ENCODE results near the gene CBLB. TPM values are rescaled to one million over a fixed set of nuclear protein-coding genes. Genes with fewer than 3 reads are reported as not detected.

The CBLB gene
- total RNA-seq, 6 experiments from 2014 or later: 9.4 to 21.4 (median 18.2) TPM

GRCh38 chr3:105801397-105801796, 67.4 kb downstream of the CBLB start:
- Histone ChIP-seq H3K27me3 (no peaks in the 10 kb centered on the region), H3K27ac (no peak overlapping the region), H3K4me1 (peaks cover 0 to under 1% (median 0%) of the 10 kb centered on the region in 4 donors), H3K4me3 (no peak overlapping the region), H3K9me3 (no peaks in the 10 kb centered on the region), H3K36me3 (no peaks in the 10 kb centered on the region)
- WGBS (ENCODE audit: insufficient coverage, low coverage, low lambda C conversion rate, missing lambda C conversion rate): 81% methylated on average over 2 of the region's 2 CpGs
- DNase-seq (no peak), ATAC-seq (no peak)
- TF ChIP-seq POLR2A (IDR thresholded peaks at IDR 0.05) (no peak), CTCF (IDR thresholded peaks at IDR 0.05) (no peak)
- intact Hi-C loops (cut with DNase I): no loop called here

GRCh38 chr3:105800320-105800719, 68.5 kb downstream of the CBLB start:
- Histone ChIP-seq H3K4me3 (no peak overlapping the region), H3K9me3 (no peaks in the 10 kb centered on the region), H3K36me3 (no peaks in the 10 kb centered on the region), H3K27ac (no peak overlapping the region), H3K4me1 (no peaks in the 10 kb centered on the region), H3K27me3 (no peaks in the 10 kb centered on the region)
- no peak for ATAC-seq
- TF ChIP-seq POLR2A (IDR thresholded peaks at IDR 0.05): no peak
- TF ChIP-seq CTCF (IDR thresholded peaks at IDR 0.05): no peak
- 60% methylated on average over 4 of the region's 5 CpGs for WGBS (ENCODE audit: insufficient coverage, low coverage, low lambda C conversion rate, missing lambda C conversion rate)
- intact Hi-C loops (cut with DNase I): no loop called here
- no peak for DNase-seq

- no peak overlapping the region for H3K4me3 ChIP-seq
- no peak for ATAC-seq
- 72% methylated on average over 3 of the region's 3 CpGs for WGBS (ENCODE audit: insufficient coverage, low coverage, low lambda C conversion rate, missing lambda C conversion rate)
Observed at GRCh38 chr3:105799286-105799685, 69.5 kb downstream of the CBLB start.

GRCh38 chr3:105798381-105798934, 70.4 kb downstream of the CBLB start:
- Histone ChIP-seq H3K36me3 (no peaks in the 10 kb centered on the region), H3K27ac (no peak overlapping the region), H3K9me3 (no peaks in the 10 kb centered on the region), H3K4me1 (no peaks in the 10 kb centered on the region), H3K27me3 (no peaks in the 10 kb centered on the region), H3K4me3 (no peak overlapping the region)
- no peak for TF ChIP-seq CTCF (IDR thresholded peaks at IDR 0.05)
- no peak for TF ChIP-seq POLR2A (IDR thresholded peaks at IDR 0.05)
- DNase-seq: no peak
- intact Hi-C loops (cut with DNase I): no loop called here
- WGBS (ENCODE audit: insufficient coverage, low coverage, low lambda C conversion rate, missing lambda C conversion rate): 21% methylated on average over 1 of the region's 1 CpG
- peak in 1 of 4 donors; percentile 47 for ATAC-seq

More at GRCh38 chr3:105799286-105799685, 69.5 kb downstream of the CBLB start:
- no peak for DNase-seq
- no peak overlapping the region for H3K27ac ChIP-seq
- H3K36me3 ChIP-seq: no peaks in the 10 kb centered on the region
- H3K4me1 ChIP-seq: no peaks in the 10 kb centered on the region
- intact Hi-C loops (cut with DNase I): no loop called here
- TF ChIP-seq CTCF (IDR thresholded peaks at IDR 0.05) (no peak), POLR2A (IDR thresholded peaks at IDR 0.05) (no peak)
- H3K27me3 ChIP-seq: no peaks in the 10 kb centered on the region
- no peaks in the 10 kb centered on the region for H3K9me3 ChIP-seq

All from right lobe of liver (tissue), 6 donors.